ENCODE data around the gene MAN1A1.

The MAN1A1 gene

GRCh38 chr6:119147101-119148053, 202.2 kb downstream of the MAN1A1 start (continued):
- TF ChIP-seq ZNF518A (tag by site-specific recombination; conservative IDR thresholded peaks at IDR 0.05; ENCODE audit: low read depth), result peak; percentile 20; the same call in 1 of the 2 replicates
- peak; percentile 78 for TF ChIP-seq ZNF184 (tag by site-specific recombination; IDR thresholded peaks at IDR 0.05)
- TF ChIP-seq ZNF362 (tag by site-specific recombination; IDR thresholded peaks at IDR 0.05), result no peak

- Histone ChIP-seq H3K27ac (ENCODE audit: extremely low read depth, low read depth, low read length) (no peak overlapping the region), H3K36me3 (ENCODE audit: control insufficient read depth in 2 of 2, insufficient read depth in 1 of 2, low read length in 2 of 2) (no peaks in the 10 kb centered on the region), H3K9me3 (ENCODE audit: control insufficient read depth, insufficient read depth, low read depth, low read length) (no peaks in the 10 kb centered on the region), H3K4me3 (ENCODE audit: low read depth, low read length) (no peak overlapping the region), H3K4me1 (ENCODE audit: control insufficient read depth, insufficient read depth, low read length) (no peaks in the 10 kb centered on the region)
- CTCF ChIA-PET, result interaction anchor here (1.0 to 4.9 kb wide), 2 partner anchors 11 to 16 kb away, joined by 3 to 23 read pairs; no protein-coding TSS in a partner anchor
- POLR2A ChIA-PET, result no interaction called here
- TF ChIP-seq ZNF639 (tag by site-specific recombination; IDR thresholded peaks at IDR 0.05) (no peak), HOXD13 (CRISPR knock-in tag; IDR thresholded peaks at IDR 0.05; ENCODE audit: borderline replicate concordance) (0 out of 2 replicates have a peak, but pooled peaks have one; percentile 19)
These were observed 204.4 kb downstream of the MAN1A1 start for GRCh38 chr6:119145111-119145510.

- no peaks in the 10 kb centered on the region for H3K4me1 ChIP-seq (ENCODE audit: control insufficient read depth, insufficient read depth, low read length)
- H3K36me3 ChIP-seq (ENCODE audit: control insufficient read depth in 2 of 2, insufficient read depth in 1 of 2, low read length in 2 of 2), result no peaks in the 10 kb centered on the region
- no peak overlapping the region for H3K4me3 ChIP-seq (ENCODE audit: low read depth, low read length)
- no peak overlapping the region for H3K27ac ChIP-seq (ENCODE audit: extremely low read depth, low read depth, low read length)
- ChIA-PET CTCF (interaction anchor here (0.6 to 4.9 kb wide), 3 partner anchors 13 to 33 kb away, joined by 3 to 23 read pairs (median 3); no protein-coding TSS in a partner anchor), POLR2A (no interaction called here)
- H3K9me3 ChIP-seq (ENCODE audit: control insufficient read depth, insufficient read depth, low read depth, low read length), result no peaks in the 10 kb centered on the region
- TF ChIP-seq ZNF777 (tag by site-specific recombination; IDR thresholded peaks at IDR 0.05; ENCODE audit: borderline replicate concordance) (no peak), ZNF26 (tag by site-specific recombination; IDR thresholded peaks at IDR 0.05) (no peak), ELK4 (IDR thresholded peaks at IDR 0.05; ENCODE audit: borderline replicate concordance, low read depth, low read length) (no peak), ZNF510 (tag by site-specific recombination; IDR thresholded peaks at IDR 0.05; ENCODE audit: insufficient replicate concordance) (no peak), HOXD13 (CRISPR knock-in tag; IDR thresholded peaks at IDR 0.05; ENCODE audit: borderline replicate concordance) (no peak), ZFP41 (tag by site-specific recombination; IDR thresholded peaks at IDR 0.05; ENCODE audit: borderline replicate concordance) (no peak), KLF8 (tag by site-specific recombination; IDR thresholded peaks at IDR 0.05) (no peak), ZNF785 (tag by site-specific recombination; IDR thresholded peaks at IDR 0.05) (no peak), PATZ1 (tag by site-specific recombination; IDR thresholded peaks at IDR 0.05) (no peak), ZNF341 (tag by site-specific recombination; IDR thresholded peaks at IDR 0.05; ENCODE audit: low read depth) (no peak), RBAK (tag by site-specific recombination; IDR thresholded peaks at IDR 0.05) (no peak), ZNF114 (tag by site-specific recombination; IDR thresholded peaks at IDR 0.05) (no peak), ZNF501 (tag by site-specific recombination; IDR thresholded peaks at IDR 0.05) (no peak)
These were observed 206.9 kb downstream of the MAN1A1 start for GRCh38 chr6:119142637-119143036.

Measured in HEK293 (cell line).